MCF 10A (cell line): ENCODE measurements around the gene KAT6B. TPM values are rescaled to one million over a fixed set of nuclear protein-coding genes. Genes with fewer than 3 reads are reported as not detected.

ENCODE experiments used
- BruUV-seq: library from RNA; stranded (reverse); fragments of 400-500 nt; replicated peaks from 2 replicates; lab custom pipeline; 2021; lab: Mats Ljungman, UMichigan
- CTCF ChIA-PET: fragments of 300-600 bp; sonication (Branson Sonifier 250); formaldehyde crosslinking; extraction: SDS; loops from one replicate; lab custom pipeline; 2021; ENCODE audit warnings: antibody characterized with exemption, inconsistent platforms; lab: Yijun Ruan, JAX
- POLR2A ChIA-PET: fragments of 300-600, 350-650 bp; sonication (Branson Sonifier 250); formaldehyde crosslinking; extraction: SDS; loops from one replicate; lab custom pipeline; 2020; ENCODE audit warnings: antibody characterized with exemption, inconsistent platforms; lab: Yijun Ruan, JAX
- DNase-seq: peaks from one replicate; pipeline ENCODE4 v3.0.0-alpha.2; 2018; ENCODE audit not compliant: unreplicated experiment
- H3K27ac Mint-ChIP-seq: one replicate; pipeline ENCODE4 v1.8.0; 2022; ENCODE audit warnings: mild to moderate bottlenecking, low read depth, mixed read lengths; ENCODE audit not compliant: unreplicated experiment
- H3K27me3 Mint-ChIP-seq: one replicate; pipeline ENCODE4 v1.8.0; 2022; ENCODE audit warnings: mixed read lengths; ENCODE audit not compliant: insufficient read depth, unreplicated experiment
- H3K36me3 Mint-ChIP-seq: one replicate; pipeline ENCODE4 v1.8.0; 2022; ENCODE audit warnings: mild to moderate bottlenecking, moderate library complexity, mixed read lengths; ENCODE audit not compliant: insufficient read depth, unreplicated experiment
- H3K4me1 Mint-ChIP-seq: one replicate; pipeline ENCODE4 v1.8.0; 2022; ENCODE audit warnings: mixed read lengths; ENCODE audit not compliant: insufficient read depth, unreplicated experiment
- H3K4me3 Mint-ChIP-seq: one replicate; pipeline ENCODE4 v1.8.0; 2022; ENCODE audit warnings: mild to moderate bottlenecking, moderate library complexity, mixed read lengths; ENCODE audit not compliant: unreplicated experiment
- H3K9me3 Mint-ChIP-seq: one replicate; pipeline ENCODE4 v1.8.0; 2022; ENCODE audit warnings: mixed read lengths; ENCODE audit not compliant: unreplicated experiment
- CTCF ChIP-seq: fragments of 200-600 bp; IDR thresholded peaks from one replicate; pipeline ENCODE4 v1.8.0; 2022; ENCODE audit warnings: antibody characterized with exemption, mild to moderate bottlenecking; ENCODE audit not compliant: unreplicated experiment
- intact Hi-C: fragments of 100-400 bp; cut with micrococcal nuclease; formaldehyde crosslinking; loops from 2 replicates; pipeline ENCODE4 v1.14.1; 2022
- total RNA-seq: library from RNA; stranded (reverse); gene quantifications from 2 replicates; pipeline ENCODE4 v1.2.3, GENCODE V29; 2022

The KAT6B gene
- total RNA-seq, 1 experiment from 2014 or later, result 18.3 TPM

- no peak overlapping the region for H3K27ac Mint-ChIP-seq
- CTCF ChIA-PET, result interaction anchor here (0.6 kb wide), 1 partner anchor 610 kb away, joined by 3 read pairs; no protein-coding TSS in a partner anchor
- no TSS peak for BruUV-seq
- no peaks in the 10 kb centered on the region for H3K27me3 Mint-ChIP-seq
- POLR2A ChIA-PET, result interaction anchor here (0.7 to 1.3 kb wide), 3 partner anchors 8 to 466 kb away, joined by 3 read pairs; no protein-coding TSS in a partner anchor
- no peak for TF ChIP-seq CTCF
- intact Hi-C loops, result no loop called here
- no peak overlapping the region for H3K4me3 Mint-ChIP-seq
- H3K36me3 Mint-ChIP-seq, result no peaks in the 10 kb centered on the region
- peaks cover 13% of the 10 kb centered on the region for H3K9me3 Mint-ChIP-seq
- DNase-seq, result no peak
- peaks cover 6% of the 10 kb centered on the region for H3K4me1 Mint-ChIP-seq
Observed at GRCh38 chr10:74816824-74817498, 9.4 kb upstream of the KAT6B start.

GRCh38 chr10:74821501-74821900 lies 4.9 kb upstream of the KAT6B start:
- intact Hi-C loops, result loop anchor here (10.0 kb wide), 1 partner anchor 103 kb away; no protein-coding TSS in a partner anchor
- POLR2A ChIA-PET, result interaction anchor here (0.8 kb wide), 1 partner anchor 347 kb away, joined by 3 read pairs; no protein-coding TSS in a partner anchor
- H3K4me3 Mint-ChIP-seq, result no peak overlapping the region
- DNase-seq, result no peak
- no peaks in the 10 kb centered on the region for H3K27me3 Mint-ChIP-seq
- CTCF ChIA-PET, result interaction anchor here (0.5 kb wide), 1 partner anchor 17 kb away, joined by 4 read pairs; no protein-coding TSS in a partner anchor
- H3K27ac Mint-ChIP-seq, result no peak overlapping the region
- no TSS peak for BruUV-seq
- peaks cover 14% of the 10 kb centered on the region for H3K4me1 Mint-ChIP-seq
- H3K9me3 Mint-ChIP-seq, result peaks cover 6% of the 10 kb centered on the region
- TF ChIP-seq CTCF, result no peak
- H3K36me3 Mint-ChIP-seq, result no peaks in the 10 kb centered on the region

- CTCF ChIA-PET, result interaction anchor here (0.7 kb wide), 1 partner anchor 198 kb away, joined by 3 read pairs; no protein-coding TSS in a partner anchor
Observed at GRCh38 chr10:74822101-74822500, 4.3 kb upstream of the KAT6B start.

More at GRCh38 chr10:74822101-74822500, 4.3 kb upstream of the KAT6B start:
- POLR2A ChIA-PET, result interaction anchor here (0.7 kb wide), 1 partner anchor 91 kb away, joined by 3 read pairs; no protein-coding TSS in a partner anchor
- Mint-ChIP-seq H3K9me3 (peaks cover 3% of the 10 kb centered on the region), H3K27me3 (no peaks in the 10 kb centered on the region), H3K4me3 (no peak overlapping the region), H3K4me1 (peaks cover 17% of the 10 kb centered on the region), H3K36me3 (no peaks in the 10 kb centered on the region), H3K27ac (no peak overlapping the region)
- no peak for TF ChIP-seq CTCF
- intact Hi-C loops, result loop anchor here (10.0 kb wide), 1 partner anchor 103 kb away; no protein-coding TSS in a partner anchor
- BruUV-seq, result no TSS peak
- DNase-seq, result no peak
